Activated CD4-positive, alpha-beta memory T cell treated with anti-CD3 and anti-CD28 coated beads, Interleukin-2, amount 10 ng/mL, durations not matched to agents 7 days and 5 days (primary cell): ENCODE results near the gene GLI1. TPM values are rescaled to one million over a fixed set of nuclear protein-coding genes. Genes with fewer than 3 reads are reported as not detected.

Experiments used
- CTCF ChIA-PET: fragments of 350-600 bp; sonication (Branson Sonifier 250); formaldehyde crosslinking; loops from one replicate; lab custom pipeline; 2021; ENCODE audit warnings: antibody characterized with exemption, inconsistent platforms; lab: Charles Lee
- POLR2A ChIA-PET: fragments of 350-600 bp; sonication (Branson Sonifier 250); formaldehyde crosslinking; loops from one replicate; lab custom pipeline; 2021; ENCODE audit warnings: antibody characterized with exemption; lab: Charles Lee
- DNase-seq: peaks from one replicate; pipeline ENCODE4 v3.0.0-alpha.2; 2020
- H3K27ac Mint-ChIP-seq: one replicate; pipeline ENCODE4 v1.8.0; 2021; ENCODE audit warnings: mild to moderate bottlenecking, mixed read lengths
- H3K27me3 Mint-ChIP-seq: one replicate; pipeline ENCODE4 v1.8.0; 2021; ENCODE audit warnings: mixed read lengths
- H3K36me3 Mint-ChIP-seq: one replicate; pipeline ENCODE4 v1.8.0; 2021; ENCODE audit warnings: low read depth, mixed read lengths
- H3K4me1 Mint-ChIP-seq: one replicate; pipeline ENCODE4 v1.8.0; 2021; ENCODE audit warnings: mixed read lengths
- H3K4me3 Mint-ChIP-seq: one replicate; pipeline ENCODE4 v1.8.0; 2021; ENCODE audit warnings: mild to moderate bottlenecking, mixed read lengths
- H3K9me3 Mint-ChIP-seq: one replicate; pipeline ENCODE4 v1.8.0; 2021; ENCODE audit warnings: mixed read lengths
- total RNA-seq, 2 experiments: library from RNA; stranded (reverse); gene quantifications; one replicate each; pipeline ENCODE4 v1.2.3, GENCODE V29; 2021

The GLI1 gene
- total RNA-seq, 2 experiments from 2014 or later, result 0.30 to 0.48 TPM

- CTCF ChIA-PET, result interaction anchor here (0.6 to 7.1 kb wide), 22 partner anchors 14 to 326 kb away, joined by 3 to 106 read pairs (median 4); no protein-coding TSS in a partner anchor
- H3K4me1 Mint-ChIP-seq, result peaks cover 43% of the 10 kb centered on the region
- POLR2A ChIA-PET, result interaction anchor here (1.1 kb wide), 1 partner anchor 22 kb away, joined by 4 read pairs; no protein-coding TSS in a partner anchor
- DNase-seq, result peak; percentile 56
- peaks cover 12% of the 10 kb centered on the region for H3K27me3 Mint-ChIP-seq
- no peaks in the 10 kb centered on the region for H3K9me3 Mint-ChIP-seq
- H3K27ac Mint-ChIP-seq, result no peak overlapping the region
- H3K36me3 Mint-ChIP-seq, result no peaks in the 10 kb centered on the region
- H3K4me3 Mint-ChIP-seq, result peak overlapping the region; percentile 52
Observed at GRCh38 chr12:57456145-57456700, 3.4 kb upstream of the GLI1 start.

DNA sequence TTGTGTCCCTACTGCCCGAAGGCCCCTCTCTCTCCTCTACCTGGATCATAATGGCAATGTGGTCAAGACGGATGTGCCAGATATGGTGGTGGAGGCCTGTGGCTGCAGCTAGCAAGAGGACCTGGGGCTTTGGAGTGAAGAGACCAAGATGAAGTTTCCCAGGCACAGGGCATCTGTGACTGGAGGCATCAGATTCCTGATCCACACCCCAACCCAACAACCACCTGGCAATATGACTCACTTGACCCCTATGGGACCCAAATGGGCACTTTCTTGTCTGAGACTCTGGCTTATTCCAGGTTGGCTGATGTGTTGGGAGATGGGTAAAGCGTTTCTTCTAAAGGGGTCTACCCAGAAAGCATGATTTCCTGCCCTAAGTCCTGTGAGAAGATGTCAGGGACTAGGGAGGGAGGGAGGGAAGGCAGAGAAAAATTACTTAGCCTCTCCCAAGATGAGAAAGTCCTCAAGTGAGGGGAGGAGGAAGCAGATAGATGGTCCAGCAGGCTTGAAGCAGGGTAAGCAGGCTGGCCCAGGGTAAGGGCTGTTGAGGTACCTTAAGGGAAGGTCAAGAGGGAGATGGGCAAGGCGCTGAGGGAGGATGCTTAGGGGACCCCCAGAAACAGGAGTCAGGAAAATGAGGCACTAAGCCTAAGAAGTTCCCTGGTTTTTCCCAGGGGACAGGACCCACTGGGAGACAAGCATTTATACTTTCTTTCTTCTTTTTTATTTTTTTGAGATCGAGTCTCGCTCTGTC lies 2.7 kb upstream of the GLI1 start:
- no peak overlapping the region for H3K4me3 Mint-ChIP-seq
- CTCF ChIA-PET, result interaction anchor here (0.6 to 9.8 kb wide), 8 partner anchors 13 to 214 kb away, joined by 3 to 204 read pairs (median 6); partner anchors contain the start of gene ARHGAP9
- H3K27ac Mint-ChIP-seq, result peak overlapping the region; percentile 52
- no peak for DNase-seq
- H3K4me1 Mint-ChIP-seq, result peaks cover 48% of the 10 kb centered on the region
- peaks cover 18% of the 10 kb centered on the region for H3K27me3 Mint-ChIP-seq
- H3K36me3 Mint-ChIP-seq, result no peaks in the 10 kb centered on the region
- no peaks in the 10 kb centered on the region for H3K9me3 Mint-ChIP-seq
- POLR2A ChIA-PET, result no interaction called here

DNA sequence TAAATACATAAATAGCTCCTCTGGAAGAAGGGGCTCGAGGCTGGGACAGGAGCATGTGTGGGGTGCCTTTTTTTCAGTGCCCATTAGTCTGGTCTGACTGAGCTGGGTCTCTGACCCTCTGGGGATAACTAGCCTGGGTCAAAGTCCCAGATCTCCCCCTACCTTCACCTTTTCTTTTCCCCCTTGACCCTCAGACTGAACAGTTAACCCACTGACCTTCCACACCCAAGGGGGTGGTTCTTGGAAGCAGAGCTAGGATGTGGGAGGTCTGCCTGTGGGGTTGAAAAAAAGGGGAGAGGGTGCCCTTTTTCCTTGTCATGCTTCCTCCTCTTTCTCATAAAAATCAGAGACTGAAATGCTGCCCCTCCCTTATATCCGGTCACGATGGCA lies 925 bp upstream of the GLI1 start:
- ChIA-PET CTCF (interaction anchor here (0.6 to 9.8 kb wide), 52 partner anchors 8 to 445 kb away, joined by 3 to 204 read pairs (median 4); partner anchors contain the start of genes ARHGAP9, ARHGEF25, B4GALNT1 and DCTN2), POLR2A (interaction anchor here (0.8 to 6.4 kb wide), 14 partner anchors 11 to 989 kb away, joined by 3 to 72 read pairs (median 4); partner anchors contain the start of genes ARHGAP9, DDIT3, NACA and PIP4K2C)
- Mint-ChIP-seq H3K4me1 (peaks cover 57% of the 10 kb centered on the region), H3K4me3 (peak overlapping the region; percentile 93), H3K9me3 (no peaks in the 10 kb centered on the region), H3K27me3 (peaks cover 23% of the 10 kb centered on the region), H3K27ac (peak overlapping the region; percentile 95), H3K36me3 (no peaks in the 10 kb centered on the region)
- DNase-seq, result no peak

GRCh38 chr12:57459055-57459749 lies 383 bp upstream of the GLI1 start:
- Mint-ChIP-seq H3K27me3 (peaks cover 23% of the 10 kb centered on the region), H3K4me3 (peak overlapping the region; percentile 93), H3K4me1 (peaks cover 62% of the 10 kb centered on the region), H3K27ac (peak overlapping the region; percentile 95), H3K36me3 (no peaks in the 10 kb centered on the region), H3K9me3 (no peaks in the 10 kb centered on the region)
- POLR2A ChIA-PET, result interaction anchor here (0.8 to 6.4 kb wide), 14 partner anchors 10 to 990 kb away, joined by 3 to 72 read pairs (median 4); partner anchors contain the start of genes ARHGAP9, DDIT3 and PIP4K2C
- CTCF ChIA-PET, result interaction anchor here (0.6 to 9.8 kb wide), 53 partner anchors 9 to 444 kb away, joined by 3 to 204 read pairs (median 4); partner anchors contain the start of genes ARHGAP9, ARHGEF25, B4GALNT1 and DCTN2
- DNase-seq, result peak; percentile 93

DNA sequence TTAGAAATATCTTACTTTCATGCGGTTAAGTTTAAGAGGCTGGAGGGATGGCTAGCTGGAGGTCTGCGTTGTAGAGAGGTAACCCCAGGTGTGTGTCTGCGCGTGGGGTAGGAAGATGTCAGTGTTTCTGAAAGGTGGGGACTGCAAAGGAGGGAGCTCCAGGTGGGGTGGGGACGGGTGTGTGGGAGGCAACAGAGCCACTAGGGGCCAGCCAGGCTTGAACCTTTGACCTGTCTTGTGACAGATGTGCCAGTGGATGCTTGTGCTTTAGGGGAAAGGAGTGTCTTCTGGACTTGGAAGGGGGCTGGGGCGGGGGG lies 841 bp downstream of the GLI1 start:
- Mint-ChIP-seq H3K27ac (peak overlapping the region; percentile 6), H3K4me3 (peak overlapping the region; percentile 61), H3K9me3 (no peaks in the 10 kb centered on the region), H3K27me3 (peaks cover 23% of the 10 kb centered on the region), H3K4me1 (peaks cover 68% of the 10 kb centered on the region), H3K36me3 (no peaks in the 10 kb centered on the region)
- POLR2A ChIA-PET, result interaction anchor here (0.9 to 6.4 kb wide), 6 partner anchors 11 to 284 kb away, joined by 3 to 72 read pairs (median 4); partner anchors contain the start of genes ARHGAP9 and DDIT3
- no peak for DNase-seq
- CTCF ChIA-PET, result interaction anchor here (2.2 to 9.8 kb wide), 3 partner anchors 15 to 27 kb away, joined by 16 to 204 read pairs (median 17); partner anchors contain the start of genes ARHGAP9, INHBC and MARS1

DNA sequence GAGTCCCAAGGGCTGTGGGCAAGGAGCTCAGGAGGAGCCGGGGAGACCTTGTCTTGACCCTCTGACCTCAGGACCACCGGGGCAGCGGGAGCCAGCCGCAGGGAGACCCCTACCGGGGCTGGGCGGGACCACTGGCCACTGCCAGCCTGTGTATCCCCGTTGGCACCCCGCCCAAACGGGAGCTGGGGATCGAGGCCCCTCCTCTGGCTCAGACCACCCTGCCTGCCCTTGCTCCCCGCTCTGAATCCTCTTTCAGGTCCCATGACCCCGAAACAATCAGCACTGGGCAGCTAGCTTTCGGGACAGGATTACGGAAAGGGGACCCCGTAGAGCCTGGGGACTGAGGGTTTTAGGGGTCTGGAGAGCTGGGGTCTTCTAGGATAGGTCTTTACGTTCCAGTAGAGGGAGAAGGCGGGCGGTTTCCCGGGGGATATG lies 1.3 kb downstream of the GLI1 start:
- peaks cover 63% of the 10 kb centered on the region for H3K4me1 Mint-ChIP-seq
- no peaks in the 10 kb centered on the region for H3K36me3 Mint-ChIP-seq
- H3K27me3 Mint-ChIP-seq, result peaks cover 23% of the 10 kb centered on the region
- peak overlapping the region; percentile 85 for H3K4me3 Mint-ChIP-seq
- no peaks in the 10 kb centered on the region for H3K9me3 Mint-ChIP-seq
- H3K27ac Mint-ChIP-seq, result no peak overlapping the region
- ChIA-PET POLR2A (interaction anchor here (0.9 to 6.4 kb wide), 5 partner anchors 11 to 283 kb away, joined by 3 to 72 read pairs (median 4); partner anchors contain the start of gene ARHGAP9), CTCF (interaction anchor here (9.8 kb wide), 1 partner anchor 14 kb away, joined by 204 read pairs; the partner anchor contains the start of gene ARHGAP9)
- DNase-seq, result no peak

- ChIA-PET CTCF (interaction anchor here (0.9 to 9.8 kb wide), 3 partner anchors 8 to 30 kb away, joined by 4 to 204 read pairs (median 30); partner anchors contain the start of genes ARHGAP9 and INHBE), POLR2A (interaction anchor here (1.3 to 6.4 kb wide), 3 partner anchors 16 to 231 kb away, joined by 3 to 72 read pairs (median 5); partner anchors contain the start of gene ARHGAP9)
- Mint-ChIP-seq H3K36me3 (no peaks in the 10 kb centered on the region), H3K27ac (no peak overlapping the region), H3K4me1 (peaks cover 59% of the 10 kb centered on the region), H3K27me3 (peaks cover 23% of the 10 kb centered on the region), H3K4me3 (peak overlapping the region; percentile 85), H3K9me3 (no peaks in the 10 kb centered on the region)
- peak; percentile 41 for DNase-seq
Observed at GRCh38 chr12:57461276-57461916, 1.8 kb downstream of the GLI1 start.

GRCh38 chr12:57461917-57462250 lies 2.3 kb downstream of the GLI1 start:
- POLR2A ChIA-PET, result interaction anchor here (0.6 to 6.4 kb wide), 4 partner anchors 15 to 56 kb away, joined by 3 to 72 read pairs (median 4); partner anchors contain the start of genes ARHGAP9 and MARS1
- peak overlapping the region; percentile 85 for H3K4me3 Mint-ChIP-seq
- H3K4me1 Mint-ChIP-seq, result peaks cover 57% of the 10 kb centered on the region
- CTCF ChIA-PET, result interaction anchor here (0.8 to 9.8 kb wide), 9 partner anchors 8 to 414 kb away, joined by 3 to 204 read pairs (median 4); partner anchors contain the start of genes ARHGAP9, DCTN2 and INHBE
- peak overlapping the region; percentile 28 for H3K27ac Mint-ChIP-seq
- no peaks in the 10 kb centered on the region for H3K9me3 Mint-ChIP-seq
- peaks cover 23% of the 10 kb centered on the region for H3K27me3 Mint-ChIP-seq
- no peaks in the 10 kb centered on the region for H3K36me3 Mint-ChIP-seq
- DNase-seq, result no peak

DNA sequence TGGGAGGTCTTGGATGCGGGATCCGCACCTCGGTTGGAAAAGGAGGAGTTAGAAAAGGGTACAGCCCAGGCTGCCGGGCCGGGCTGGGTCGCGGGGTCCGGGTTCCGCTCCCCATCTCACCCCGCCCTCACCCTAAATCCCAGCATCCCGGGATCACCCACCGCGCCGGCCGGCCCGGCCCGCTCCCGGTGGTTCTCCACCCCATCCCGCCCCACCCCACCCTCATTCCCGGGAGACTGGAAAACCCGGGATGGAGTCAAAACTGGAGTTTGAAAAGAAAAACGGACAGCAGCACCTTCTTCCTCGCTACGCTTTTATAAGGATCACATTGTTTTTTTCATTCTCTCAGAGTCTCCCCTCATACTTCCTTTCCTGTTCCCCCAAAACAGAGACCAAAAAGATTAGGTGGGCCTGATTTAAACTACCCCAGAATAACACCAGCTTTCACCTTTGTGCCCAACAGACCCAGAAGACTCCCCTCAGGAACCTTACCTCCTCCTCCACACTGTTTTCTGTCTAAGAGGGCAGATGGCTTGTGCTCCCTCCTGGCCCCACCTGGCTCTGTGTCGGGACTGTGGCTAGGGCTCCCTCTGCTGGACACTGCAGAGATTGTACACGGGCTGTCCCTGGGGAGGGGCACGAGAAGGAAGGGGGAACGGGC lies 2.8 kb downstream of the GLI1 start:
- POLR2A ChIA-PET, result interaction anchor here (0.6 to 6.4 kb wide), 4 partner anchors 15 to 151 kb away, joined by 4 to 72 read pairs (median 4); partner anchors contain the start of genes ARHGAP9 and MARS1
- H3K36me3 Mint-ChIP-seq, result no peaks in the 10 kb centered on the region
- H3K27me3 Mint-ChIP-seq, result peaks cover 23% of the 10 kb centered on the region
- H3K27ac Mint-ChIP-seq, result peak overlapping the region; percentile 38
- peak; percentile 90 for DNase-seq
- no peaks in the 10 kb centered on the region for H3K9me3 Mint-ChIP-seq
- H3K4me1 Mint-ChIP-seq, result peaks cover 57% of the 10 kb centered on the region
- peak overlapping the region; percentile 85 for H3K4me3 Mint-ChIP-seq
- CTCF ChIA-PET, result interaction anchor here (0.5 to 9.8 kb wide), 12 partner anchors 9 to 415 kb away, joined by 3 to 204 read pairs (median 3); partner anchors contain the start of genes ARHGAP9, DCTN2 and INHBE

GRCh38 chr12:57462912-57463253 lies 3.3 kb downstream of the GLI1 start:
- H3K36me3 Mint-ChIP-seq, result peaks cover 5% of the 10 kb centered on the region
- peaks cover 55% of the 10 kb centered on the region for H3K4me1 Mint-ChIP-seq
- H3K27me3 Mint-ChIP-seq, result peaks cover 23% of the 10 kb centered on the region
- CTCF ChIA-PET, result interaction anchor here (0.5 to 9.8 kb wide), 13 partner anchors 9 to 415 kb away, joined by 3 to 204 read pairs (median 3); partner anchors contain the start of genes ARHGAP9, DCTN2, INHBE and SHMT2
- DNase-seq, result no peak
- POLR2A ChIA-PET, result interaction anchor here (0.9 to 6.4 kb wide), 3 partner anchors 14 to 151 kb away, joined by 4 to 72 read pairs (median 4); partner anchors contain the start of gene ARHGAP9
- H3K4me3 Mint-ChIP-seq, result peak overlapping the region; percentile 85
- peak overlapping the region; percentile 38 for H3K27ac Mint-ChIP-seq
- no peaks in the 10 kb centered on the region for H3K9me3 Mint-ChIP-seq

DNA sequence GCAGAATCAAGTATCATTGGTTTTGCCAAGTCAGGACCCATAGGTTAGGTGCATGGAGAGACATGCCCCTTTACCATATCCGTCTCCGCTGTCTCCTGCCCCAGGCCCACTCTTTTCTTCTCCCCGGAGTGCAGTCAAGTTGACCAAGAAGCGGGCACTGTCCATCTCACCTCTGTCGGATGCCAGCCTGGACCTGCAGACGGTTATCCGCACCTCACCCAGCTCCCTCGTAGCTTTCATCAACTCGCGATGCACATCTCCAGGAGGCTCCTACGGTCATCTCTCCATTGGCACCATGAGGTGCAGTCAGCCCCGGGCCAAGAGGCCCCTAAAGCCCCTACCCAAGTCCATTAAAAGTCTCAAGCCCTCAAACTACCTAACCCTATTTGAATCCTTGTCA lies 5.0 kb downstream of the GLI1 start:
- H3K9me3 Mint-ChIP-seq, result no peaks in the 10 kb centered on the region
- ChIA-PET POLR2A (interaction anchor here (2.1 kb wide), 1 partner anchor 16 kb away, joined by 5 read pairs; no protein-coding TSS in a partner anchor), CTCF (interaction anchor here (2.3 to 9.8 kb wide), 3 partner anchors 10 to 12 kb away, joined by 12 to 204 read pairs (median 30); partner anchors contain the start of genes ARHGAP9 and INHBE)
- peaks cover 17% of the 10 kb centered on the region for H3K36me3 Mint-ChIP-seq
- no peak overlapping the region for H3K4me3 Mint-ChIP-seq
- H3K27ac Mint-ChIP-seq, result no peak overlapping the region
- peaks cover 21% of the 10 kb centered on the region for H3K27me3 Mint-ChIP-seq
- H3K4me1 Mint-ChIP-seq, result peaks cover 44% of the 10 kb centered on the region
- DNase-seq, result no peak
